ENCODE results near the gene MYO5B.

The MYO5B gene

GRCh38 chr18:50143294-50143693, 51.7 kb downstream of the MYO5B start:
- DNase-seq = no peak

GRCh38 chr18:50142441-50143120, 52.4 kb downstream of the MYO5B start:
- no peak for DNase-seq

GRCh38 chr18:50138181-50139064, 56.5 kb downstream of the MYO5B start:
- DNase-seq = no peak

- DNase-seq = no peak
Observed at GRCh38 chr18:50135903-50136302, 59.0 kb downstream of the MYO5B start.

- no peak for DNase-seq
Observed at GRCh38 chr18:50133526-50133925, 61.4 kb downstream of the MYO5B start.

- DNase-seq = no peak
Observed at GRCh38 chr18:50131591-50131990, 63.4 kb downstream of the MYO5B start.

- DNase-seq = no peak
Observed at GRCh38 chr18:50128506-50129271, 66.3 kb downstream of the MYO5B start.

GRCh38 chr18:50127516-50128210, 67.3 kb downstream of the MYO5B start:
- no peak for DNase-seq

GRCh38 chr18:50126471-50126870, 68.5 kb downstream of the MYO5B start:
- no peak for DNase-seq

- DNase-seq = no peak
Observed at GRCh38 chr18:50125456-50125855, 69.5 kb downstream of the MYO5B start.

- no peak for DNase-seq
Observed at GRCh38 chr18:50119296-50119695, 75.7 kb downstream of the MYO5B start.

GRCh38 chr18:50117863-50118262, 77.1 kb downstream of the MYO5B start:
- no peak for DNase-seq

- no peak for DNase-seq
Observed at GRCh38 chr18:50115095-50115494, 79.9 kb downstream of the MYO5B start.

- no peak for DNase-seq
Observed at GRCh38 chr18:50114448-50114847, 80.5 kb downstream of the MYO5B start.

- DNase-seq = no peak
Observed at GRCh38 chr18:50113726-50114125, 81.2 kb downstream of the MYO5B start.

- DNase-seq = no peak
Observed at GRCh38 chr18:50111398-50111797, 83.5 kb downstream of the MYO5B start.

GRCh38 chr18:50107468-50107977, 87.4 kb downstream of the MYO5B start:
- DNase-seq = no peak

- DNase-seq = no peak
Observed at GRCh38 chr18:50105027-50105426, 89.9 kb downstream of the MYO5B start.

GRCh38 chr18:50104421-50104820, 90.5 kb downstream of the MYO5B start:
- DNase-seq = no peak

GRCh38 chr18:50099725-50100407, 95.1 kb downstream of the MYO5B start:
- no peak for DNase-seq

GRCh38 chr18:50097702-50098101, 97.2 kb downstream of the MYO5B start:
- DNase-seq = no peak
